GM21528 (cell line): ENCODE data around the gene RCL1.
A peak's percentile ranks its signal among the peaks of the same experiment; 100 is the strongest.
"Not testable (repeated sequence)": the region's sequence is repeated elsewhere in the genome, so short reads cannot be mapped to it uniquely, and the experiment has no call there.

Source experiments
- ATAC-seq: cut with Tn5 transposase; IDR thresholded peaks from one replicate; pipeline ENCODE4 v1.9.1; 2021; ENCODE audit warnings: mild to moderate bottlenecking, moderate library complexity; ENCODE audit not compliant: unreplicated experiment, low FRiP score

RCL1 gene

GRCh38 chr9:4864698-4865097, 72.0 kb downstream of the RCL1 start:
- ATAC-seq = no peak

GRCh38 chr9:4865681-4866080, 72.9 kb downstream of the RCL1 start:
- no peak for ATAC-seq

- no peak for ATAC-seq
These were observed 73.7 kb downstream of the RCL1 start for GRCh38 chr9:4866239-4866969.

GRCh38 chr9:4873066-4873465, 80.3 kb downstream of the RCL1 start:
- ATAC-seq = no peak

GRCh38 chr9:4875559-4875958, 82.8 kb downstream of the RCL1 start:
- no peak for ATAC-seq

- no peak for ATAC-seq
These were observed 86.4 kb downstream of the RCL1 start for GRCh38 chr9:4879115-4879558.

GRCh38 chr9:4883326-4883873, 90.7 kb downstream of the RCL1 start:
- no peak for ATAC-seq

- ATAC-seq = peak; percentile 95
These were observed 94.0 kb downstream of the RCL1 start for GRCh38 chr9:4886698-4887097.

- no peak for ATAC-seq
These were observed 94.8 kb downstream of the RCL1 start for GRCh38 chr9:4887556-4887955.

- no peak for ATAC-seq
These were observed 97.5 kb downstream of the RCL1 start for GRCh38 chr9:4890242-4890641.

- no peak for ATAC-seq
These were observed 98.2 kb downstream of the RCL1 start for GRCh38 chr9:4890929-4891328.

GRCh38 chr9:4891674-4892073, 98.9 kb downstream of the RCL1 start:
- no peak for ATAC-seq

GRCh38 chr9:4892501-4893194, 99.9 kb downstream of the RCL1 start:
- no peak for ATAC-seq

- no peak for ATAC-seq
These were observed 101.3 kb downstream of the RCL1 start for GRCh38 chr9:4894076-4894475.

- ATAC-seq = not testable (repeated sequence)
These were observed 107.1 kb downstream of the RCL1 start for GRCh38 chr9:4899853-4900252.

- not testable (repeated sequence) for ATAC-seq
These were observed 108.8 kb downstream of the RCL1 start for GRCh38 chr9:4901401-4902134.

GRCh38 chr9:4902135-4902475, 109.4 kb downstream of the RCL1 start:
- no peak for ATAC-seq

- ATAC-seq = no peak
These were observed 111.8 kb downstream of the RCL1 start for GRCh38 chr9:4904322-4905134.

GRCh38 chr9:4905135-4905490, 112.4 kb downstream of the RCL1 start:
- ATAC-seq = no peak
